Esophagus mucosa (tissue), 1 donor: ENCODE measurements around the gene GDI1. TPM values are rescaled to one million over a fixed set of nuclear protein-coding genes. Genes with fewer than 3 reads are reported as not detected.

Source experiments
- ATAC-seq: fragments of 200-7000 bp; cut with Tn5 transposase; one replicate; pipeline ENCODE4 v1.9.1; 2020
- total RNA-seq: library from RNA; stranded (reverse); gene quantifications from one replicate; pipeline ENCODE4 v1.2.4, GENCODE V29; 2023
- donor health status: DM: yes; HTN: yes; CAD: no.

Gene GDI1
- total RNA-seq, 1 donor from 2014 or later: 33.8 TPM

GRCh38 chrX:154409222-154409871 is 27.6 kb upstream of the GDI1 start, which contains the start of gene DNASE1L1:
DNASE1L1 (minus strand) TSS chrX:154409254; CDS start chrX:154405568, 3,686 bp downstream.
- peak; percentile 75 for ATAC-seq

- peak; percentile 66 for ATAC-seq
These were observed 25.0 kb upstream of the GDI1 start for GRCh38 chrX:154411981-154412340.

GRCh38 chrX:154412468-154412867 is 24.5 kb upstream of the GDI1 start:
- ATAC-seq: peak; percentile 76

- ATAC-seq: no peak
These were observed 23.8 kb upstream of the GDI1 start for GRCh38 chrX:154413142-154413541.

- ATAC-seq: no peak
These were observed 19.8 kb upstream of the GDI1 start for GRCh38 chrX:154417157-154417556.

GRCh38 chrX:154419189-154419588 is 17.8 kb upstream of the GDI1 start:
- ATAC-seq: no peak

- peak; percentile 27 for ATAC-seq
These were observed 17.1 kb upstream of the GDI1 start for GRCh38 chrX:154419688-154420401.

- ATAC-seq: no peak
These were observed 16.6 kb upstream of the GDI1 start for GRCh38 chrX:154420402-154420756.

- no peak for ATAC-seq
These were observed 9.8 kb upstream of the GDI1 start for GRCh38 chrX:154426916-154427770.

- ATAC-seq: peak; percentile 96
These were observed 8.5 kb upstream of the GDI1 start, which contains the start of gene ATP6AP1 for GRCh38 chrX:154428176-154429171. ATP6AP1 (plus strand) TSS chrX:154428677; CDS start chrX:154428693, 16 bp downstream.

- ATAC-seq: no peak
These were observed 7.2 kb upstream of the GDI1 start for GRCh38 chrX:154429711-154430110.

GRCh38 chrX:154430479-154430878 is 6.5 kb upstream of the GDI1 start:
- no peak for ATAC-seq

GRCh38 chrX:154430916-154431315 is 6.0 kb upstream of the GDI1 start:
- peak; percentile 14 for ATAC-seq

GRCh38 chrX:154431341-154431740 is 5.6 kb upstream of the GDI1 start:
- no peak for ATAC-seq

- no peak for ATAC-seq
These were observed 4.7 kb upstream of the GDI1 start for GRCh38 chrX:154432210-154432609.

GRCh38 chrX:154433605-154434004 is 3.3 kb upstream of the GDI1 start:
- ATAC-seq: no peak

- no peak for ATAC-seq
These were observed 2.4 kb upstream of the GDI1 start for GRCh38 chrX:154434394-154435168.

- ATAC-seq: no peak
These were observed 1.7 kb upstream of the GDI1 start for GRCh38 chrX:154435171-154435733.

- ATAC-seq: peak; percentile 7
These were observed 476 bp upstream of the GDI1 start for GRCh38 chrX:154436374-154436982.
